ENCODE data around the gene FAM204A.

DNA sequence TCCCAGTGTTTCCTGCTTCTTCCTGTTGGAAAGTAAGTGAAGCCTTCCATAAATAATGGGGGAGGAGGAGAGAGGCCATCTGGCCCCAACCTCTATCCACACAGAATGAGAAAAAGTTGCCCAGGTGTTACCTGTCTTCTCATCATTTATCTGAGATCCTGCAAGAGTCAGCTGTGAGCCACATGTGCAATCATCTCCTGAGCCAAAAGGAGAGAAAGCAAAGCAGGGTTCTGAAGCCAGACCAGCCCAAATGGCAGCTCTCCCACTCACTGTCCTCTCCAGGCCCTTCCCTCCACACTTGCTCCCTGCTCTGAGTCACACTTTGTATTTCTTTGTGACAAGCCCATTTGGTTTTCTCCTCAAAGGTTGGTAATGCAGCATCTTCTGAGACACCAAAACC, 65.9 kb downstream of the FAM204A start:
- TF ChIP-seq, protein P1, sequence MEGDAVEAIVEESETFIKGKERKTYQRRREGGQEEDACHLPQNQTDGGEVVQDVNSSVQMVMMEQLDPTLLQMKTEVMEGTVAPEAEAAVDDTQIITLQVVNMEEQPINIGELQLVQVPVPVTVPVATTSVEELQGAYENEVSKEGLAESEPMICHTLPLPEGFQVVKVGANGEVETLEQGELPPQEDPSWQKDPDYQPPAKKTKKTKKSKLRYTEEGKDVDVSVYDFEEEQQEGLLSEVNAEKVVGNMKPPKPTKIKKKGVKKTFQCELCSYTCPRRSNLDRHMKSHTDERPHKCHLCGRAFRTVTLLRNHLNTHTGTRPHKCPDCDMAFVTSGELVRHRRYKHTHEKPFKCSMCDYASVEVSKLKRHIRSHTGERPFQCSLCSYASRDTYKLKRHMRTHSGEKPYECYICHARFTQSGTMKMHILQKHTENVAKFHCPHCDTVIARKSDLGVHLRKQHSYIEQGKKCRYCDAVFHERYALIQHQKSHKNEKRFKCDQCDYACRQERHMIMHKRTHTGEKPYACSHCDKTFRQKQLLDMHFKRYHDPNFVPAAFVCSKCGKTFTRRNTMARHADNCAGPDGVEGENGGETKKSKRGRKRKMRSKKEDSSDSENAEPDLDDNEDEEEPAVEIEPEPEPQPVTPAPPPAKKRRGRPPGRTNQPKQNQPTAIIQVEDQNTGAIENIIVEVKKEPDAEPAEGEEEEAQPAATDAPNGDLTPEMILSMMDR (IDR thresholded peaks at IDR 0.05): no peak
- no peak for TF ChIP-seq POLR2A (IDR thresholded peaks at IDR 0.05)

Measured in testis (tissue), 2 donors.